ENCODE results near the gene PLA2G2C.
A peak's percentile ranks its signal among the peaks of the same experiment; 100 is the strongest.

PLA2G2C gene

DNA sequence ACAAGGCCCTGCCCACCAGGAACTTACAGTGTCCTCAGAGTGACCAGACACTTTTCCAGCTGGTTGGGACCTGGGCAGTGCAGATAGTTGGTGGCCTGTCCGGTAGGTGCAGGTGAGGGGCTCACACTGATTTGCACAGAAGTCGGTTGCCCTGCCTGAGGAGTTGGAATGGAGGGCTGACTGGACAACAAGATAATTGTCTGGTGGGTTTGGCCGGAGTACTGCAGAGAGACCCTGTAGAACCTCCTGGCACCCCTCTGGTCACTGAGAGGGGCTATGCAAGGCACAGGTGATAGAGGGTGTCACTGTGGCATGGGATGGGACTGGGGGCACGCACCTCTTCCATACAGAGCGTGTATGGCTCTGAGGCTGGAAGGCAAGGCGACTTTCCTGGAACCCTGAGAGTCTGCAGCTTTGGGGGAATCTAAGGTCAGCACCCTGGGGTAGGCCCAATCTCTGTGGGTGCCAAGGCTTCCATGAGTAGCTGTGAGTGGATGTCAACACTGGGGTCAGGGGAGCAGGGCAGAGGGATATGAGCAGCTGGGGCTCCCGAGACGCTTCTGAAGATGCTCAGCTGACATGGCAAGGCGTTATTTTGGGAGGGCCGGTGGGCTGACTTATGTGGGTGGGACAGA, 59.4 kb downstream of the PLA2G2C start:
- no peak for DNase-seq

DNA sequence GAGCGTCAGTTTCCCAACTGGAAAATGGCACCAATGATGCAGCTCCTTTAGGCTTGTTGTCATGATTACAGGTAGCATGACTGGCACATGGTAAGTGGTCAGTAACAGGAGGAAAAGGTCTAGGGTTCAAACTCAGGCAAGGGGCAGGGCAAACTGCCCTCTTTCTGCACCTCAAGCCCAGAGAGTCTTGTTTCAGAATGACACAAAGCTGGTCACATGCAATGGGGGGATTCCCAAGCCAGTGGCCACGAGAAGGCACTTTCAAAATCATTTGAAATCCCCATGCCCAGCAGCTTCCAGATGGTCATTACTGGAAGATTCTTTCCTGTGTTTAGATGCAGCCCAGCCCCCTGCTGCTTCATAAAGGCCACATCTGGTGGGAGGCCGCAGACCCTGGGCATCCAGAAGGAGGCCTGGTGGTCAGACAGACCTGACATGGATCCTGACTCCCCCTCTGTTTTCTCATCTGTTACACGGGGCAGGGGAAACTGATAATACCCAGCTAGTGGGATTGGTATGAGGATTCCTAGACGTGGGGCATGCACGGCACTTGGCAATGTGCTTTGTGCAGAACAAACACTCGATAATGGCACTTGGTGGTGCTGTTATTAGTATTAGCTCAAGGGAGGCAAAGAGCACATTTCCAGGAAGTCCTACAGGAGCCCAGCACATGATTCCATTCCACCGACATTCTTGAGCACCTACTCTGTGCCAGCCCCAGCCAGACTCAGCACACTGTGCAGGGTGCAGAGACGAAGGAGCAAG, 60.1 kb downstream of the PLA2G2C start:
- DNase-seq, result no peak

DNA sequence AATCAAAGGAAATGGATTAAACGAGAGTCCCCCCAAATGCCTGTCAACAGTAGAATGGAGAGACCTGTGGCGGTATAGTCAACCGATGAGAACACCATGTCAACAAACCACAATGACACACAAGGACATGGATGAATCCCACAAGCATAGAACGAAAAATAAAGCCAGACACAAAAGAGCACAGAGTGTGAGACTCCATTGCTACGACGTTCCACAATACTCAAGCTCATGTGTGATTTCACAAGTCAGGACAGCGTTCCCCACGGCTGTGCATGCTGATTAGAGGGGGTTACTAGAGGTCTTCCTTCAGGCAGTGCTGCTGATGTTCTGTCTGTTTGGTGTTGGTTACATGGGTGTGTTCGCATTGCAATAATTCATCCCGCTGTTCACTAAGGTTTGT, 61.2 kb downstream of the PLA2G2C start:
- DNase-seq, result no peak

DNA sequence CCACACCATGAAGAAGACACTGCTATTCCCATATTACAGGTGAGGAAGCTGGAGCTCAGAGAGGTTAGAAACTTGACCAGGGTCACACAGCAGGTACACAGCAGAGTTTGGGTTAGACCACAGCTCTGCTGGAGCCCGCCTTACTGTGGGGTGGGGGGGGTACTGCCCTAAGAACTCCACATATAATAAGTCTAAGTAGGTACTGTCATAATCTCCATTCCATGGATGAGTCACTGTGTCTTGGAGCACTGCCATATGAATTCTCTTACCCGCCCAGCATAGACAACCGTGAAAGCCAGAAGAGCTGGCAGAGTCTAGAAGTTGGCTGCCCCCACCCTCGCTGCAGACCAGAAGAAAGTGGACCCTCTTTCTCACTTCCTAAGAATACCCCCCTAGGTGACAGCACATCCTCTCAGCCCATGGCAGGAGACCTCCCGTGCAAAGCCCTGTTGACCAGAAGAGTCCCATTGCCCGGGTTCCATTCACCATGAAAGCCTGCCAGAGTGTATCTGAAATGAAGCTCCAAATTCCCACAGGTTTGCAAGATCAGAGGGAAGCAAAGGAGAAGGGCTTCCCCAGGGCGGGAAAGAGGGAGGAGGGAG, 61.8 kb downstream of the PLA2G2C start:
- peak; percentile 5 to 6 for DNase-seq

DNA sequence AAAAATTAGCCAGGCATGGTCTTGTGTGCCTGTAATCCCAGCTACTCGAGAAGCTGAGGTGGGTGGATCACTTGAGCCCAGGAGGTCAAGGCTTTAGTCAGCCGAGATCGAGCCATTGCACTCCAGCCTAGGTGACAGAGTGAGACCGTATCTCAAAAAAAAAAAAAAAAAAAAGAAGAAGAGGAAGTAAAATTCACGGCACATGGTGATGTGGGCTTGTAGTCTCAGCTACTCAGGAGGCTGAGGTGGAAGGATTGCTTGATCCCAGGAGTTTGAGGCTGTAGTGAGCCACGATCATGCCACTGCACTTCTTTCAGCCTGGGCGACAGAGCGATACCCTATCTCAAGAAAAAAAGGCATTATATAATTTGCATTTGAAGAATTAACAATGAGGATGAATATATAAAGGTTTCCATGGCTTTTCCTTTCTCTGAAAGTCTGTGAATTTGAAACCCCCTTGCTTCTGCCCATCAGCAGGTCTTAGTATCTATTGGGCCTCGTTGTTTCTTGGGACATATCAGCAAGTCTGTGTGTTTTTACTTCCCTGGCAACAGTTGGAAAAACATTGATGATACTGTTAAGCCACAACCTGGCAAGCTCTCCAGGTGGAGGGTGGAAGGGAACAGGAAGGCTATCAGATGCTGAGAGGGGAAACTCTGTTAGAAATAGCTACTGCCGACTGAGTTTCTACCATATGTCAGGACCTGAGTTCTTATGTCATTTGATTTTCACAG, 62.4 kb downstream of the PLA2G2C start:
- no peak for DNase-seq

DNA sequence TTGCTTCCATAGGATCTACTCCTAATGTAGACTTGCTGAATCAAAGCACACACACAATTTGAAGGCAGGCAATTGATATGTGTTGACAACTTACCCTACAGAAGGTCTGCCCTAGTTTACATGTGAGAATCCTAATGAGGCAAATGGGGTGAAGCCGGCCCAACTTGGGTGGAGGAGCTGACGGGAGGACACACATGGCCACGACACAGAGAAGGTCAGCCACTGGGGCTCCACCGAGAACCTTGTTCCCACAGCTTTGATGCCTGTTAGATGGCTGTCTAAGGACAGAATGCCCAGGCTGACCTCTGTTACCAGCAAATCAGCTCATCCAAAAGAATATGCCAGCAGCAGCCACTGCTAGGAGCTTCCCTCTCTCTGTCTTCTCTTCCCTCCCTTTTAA, 65.5 kb downstream of the PLA2G2C start:
- DNase-seq, result no peak

DNA sequence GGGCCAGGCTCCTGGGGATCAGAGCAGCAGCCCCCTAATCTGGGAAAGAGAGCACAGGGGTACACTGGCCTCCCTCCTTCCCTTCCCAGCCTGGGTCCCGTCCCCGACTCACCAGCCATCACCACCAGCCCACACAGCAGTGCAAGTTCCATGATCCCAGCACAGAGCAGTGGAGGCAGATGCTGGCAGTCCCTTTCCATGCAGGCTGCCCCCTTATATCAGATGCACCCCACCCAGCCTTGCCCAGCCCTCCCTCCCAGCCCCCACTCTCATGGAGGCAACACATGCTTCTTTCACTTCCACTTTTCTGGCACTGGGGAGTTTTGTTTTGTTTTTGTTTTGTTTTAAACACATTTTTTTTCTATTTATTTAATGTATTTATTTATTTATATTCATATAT, 67.0 kb downstream of the PLA2G2C start, which contains the start of gene PLA2G2D:
PLA2G2D (minus strand) TSS at position 190 of the 400 bp plus-strand sequence; CDS start at position 152, 38 bp downstream.
- no peak for DNase-seq

DNA sequence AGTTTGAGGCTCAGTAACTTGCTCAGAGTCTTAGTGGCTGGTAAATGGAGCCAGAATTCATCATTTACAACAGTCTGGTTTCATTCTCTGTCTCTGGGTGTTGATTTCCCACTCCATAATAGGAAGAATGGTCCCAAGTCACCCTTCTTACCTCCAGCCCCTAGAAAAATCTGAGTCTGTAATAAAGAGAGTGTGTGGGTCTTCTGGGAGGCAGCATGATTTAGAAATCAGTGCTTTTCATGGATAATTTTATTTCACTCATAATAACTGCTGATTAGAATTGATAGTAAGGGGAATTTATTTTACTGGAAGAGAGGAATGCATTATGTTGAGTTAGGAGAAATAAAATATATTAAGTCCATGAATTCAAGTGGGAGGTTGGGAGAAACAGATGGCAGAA, 69.1 kb downstream of the PLA2G2C start:
- DNase-seq, result no peak

DNA sequence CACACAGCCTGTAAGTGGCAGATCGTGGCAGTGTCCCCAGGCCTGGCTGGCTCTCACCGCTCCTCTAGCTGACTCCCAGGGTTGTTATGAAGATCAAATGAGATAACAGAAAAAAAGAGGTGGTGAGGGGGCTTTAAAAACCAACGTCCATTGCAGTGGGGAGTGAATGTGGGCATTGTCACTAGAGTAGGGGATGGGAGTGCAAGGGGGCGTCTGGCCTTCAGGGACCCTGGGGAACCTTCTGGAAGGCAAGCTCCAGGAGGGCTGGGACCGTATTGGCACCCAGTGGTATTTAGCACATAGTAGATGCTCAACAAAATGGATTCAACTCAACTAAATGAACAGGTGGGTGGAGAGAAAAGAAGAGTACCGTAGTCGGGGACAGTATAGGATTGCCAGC, 70.4 kb downstream of the PLA2G2C start:
- no peak for DNase-seq

DNA sequence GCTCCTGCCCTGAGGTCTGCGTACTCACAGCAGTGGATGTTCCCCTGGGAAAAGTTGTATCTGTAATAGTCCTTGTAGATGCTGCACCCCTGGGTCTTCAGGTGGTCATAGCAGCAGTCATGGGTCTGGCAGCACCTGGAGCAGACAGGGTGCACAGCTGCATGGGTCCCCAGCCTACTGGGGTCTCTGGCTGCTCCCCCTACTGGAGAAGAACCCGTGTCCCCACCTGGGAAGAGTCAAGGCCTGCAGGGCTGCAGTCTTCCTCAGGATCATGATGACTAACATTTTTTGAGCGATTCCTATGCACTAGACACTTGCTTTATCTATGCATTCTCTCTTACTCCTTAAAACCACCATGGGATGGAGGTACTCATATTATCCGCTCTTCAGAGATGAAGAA, 70.8 kb downstream of the PLA2G2C start:
- DNase-seq, result no peak

DNA sequence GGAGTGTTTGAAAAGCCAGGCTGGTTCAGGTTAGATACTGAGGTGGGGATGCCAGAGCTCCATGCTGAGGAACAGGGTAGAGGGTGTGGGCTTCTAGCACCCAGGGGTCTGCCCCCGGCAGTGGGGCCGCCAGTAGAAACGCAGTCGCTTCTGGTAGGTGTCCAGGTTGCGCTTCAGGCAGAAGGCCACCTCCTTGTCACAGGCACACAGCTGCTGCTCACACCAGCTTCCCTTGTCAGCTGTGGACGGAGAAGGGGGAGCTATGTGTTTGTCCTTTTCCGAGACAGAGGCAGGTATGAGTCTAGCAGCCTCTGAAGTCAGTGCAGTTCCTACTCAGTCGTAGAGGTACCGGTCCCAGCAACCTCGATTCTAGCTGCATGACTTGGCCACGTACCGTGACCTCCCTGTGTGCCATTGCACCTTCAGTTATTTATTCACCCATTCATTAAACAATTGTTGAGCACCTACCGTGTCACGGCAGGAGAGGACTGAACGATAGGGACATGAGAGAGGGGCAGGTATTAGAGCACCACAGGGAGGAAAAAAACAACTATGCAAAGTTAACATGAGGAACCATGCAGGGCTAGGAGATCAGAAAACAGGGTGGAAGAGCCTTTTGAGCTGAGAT, 72.2 kb downstream of the PLA2G2C start:
- DNase-seq, result no peak

All from activated CD4-positive, alpha-beta T cell treated with anti-CD3 and anti-CD28 coated beads, Interleukin-2, amount 50 U/mL, for 48 hours (primary cell).